SKM-1 (cell line): Measurements from ENCODE around the gene CADM1.

ENCODE experiments used
- DNase-seq: peaks from one replicate; lab custom pipeline; 2025; ENCODE audit not compliant: unreplicated experiment; lab: John Stamatoyannopoulos, UW

CADM1 gene

DNA sequence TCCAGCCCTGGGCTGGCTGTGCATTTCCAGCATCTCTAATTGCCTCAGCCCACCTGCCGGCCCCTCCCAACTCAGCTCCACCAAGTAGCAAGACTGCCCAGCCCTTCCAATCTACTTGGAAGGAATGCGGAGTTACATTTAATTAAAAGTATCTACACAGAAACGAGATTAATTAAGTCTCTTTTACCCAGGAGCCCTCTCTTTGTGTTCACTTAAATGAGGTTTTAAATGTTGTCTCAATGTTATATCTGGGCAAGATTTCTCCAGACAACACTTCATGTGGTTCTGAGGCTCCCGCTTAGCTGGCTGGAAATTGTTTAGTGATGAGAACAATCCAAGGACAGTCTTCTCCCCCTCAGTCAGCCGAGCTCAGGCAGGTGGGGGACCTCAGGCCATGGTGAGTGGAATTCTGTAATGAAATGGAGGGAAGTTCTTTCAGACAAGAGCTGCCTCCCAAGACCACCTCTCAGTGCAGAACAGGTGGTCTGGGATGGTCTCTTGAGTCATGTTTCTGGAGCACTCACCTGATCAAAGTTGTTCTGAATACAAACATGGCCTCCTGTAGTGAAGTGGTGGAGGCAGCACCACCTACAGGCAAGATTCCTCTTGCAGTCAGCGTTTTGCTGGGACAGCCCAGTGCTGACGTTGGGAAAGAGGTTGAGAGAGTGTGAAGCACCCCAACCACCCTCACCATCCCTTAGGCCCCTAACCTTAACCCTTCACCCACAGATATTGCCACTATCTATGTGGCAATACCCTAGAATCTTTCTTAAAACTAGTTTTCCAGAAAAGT is 371.6 kb downstream of the CADM1 start:
- DNase-seq = no peak

DNA sequence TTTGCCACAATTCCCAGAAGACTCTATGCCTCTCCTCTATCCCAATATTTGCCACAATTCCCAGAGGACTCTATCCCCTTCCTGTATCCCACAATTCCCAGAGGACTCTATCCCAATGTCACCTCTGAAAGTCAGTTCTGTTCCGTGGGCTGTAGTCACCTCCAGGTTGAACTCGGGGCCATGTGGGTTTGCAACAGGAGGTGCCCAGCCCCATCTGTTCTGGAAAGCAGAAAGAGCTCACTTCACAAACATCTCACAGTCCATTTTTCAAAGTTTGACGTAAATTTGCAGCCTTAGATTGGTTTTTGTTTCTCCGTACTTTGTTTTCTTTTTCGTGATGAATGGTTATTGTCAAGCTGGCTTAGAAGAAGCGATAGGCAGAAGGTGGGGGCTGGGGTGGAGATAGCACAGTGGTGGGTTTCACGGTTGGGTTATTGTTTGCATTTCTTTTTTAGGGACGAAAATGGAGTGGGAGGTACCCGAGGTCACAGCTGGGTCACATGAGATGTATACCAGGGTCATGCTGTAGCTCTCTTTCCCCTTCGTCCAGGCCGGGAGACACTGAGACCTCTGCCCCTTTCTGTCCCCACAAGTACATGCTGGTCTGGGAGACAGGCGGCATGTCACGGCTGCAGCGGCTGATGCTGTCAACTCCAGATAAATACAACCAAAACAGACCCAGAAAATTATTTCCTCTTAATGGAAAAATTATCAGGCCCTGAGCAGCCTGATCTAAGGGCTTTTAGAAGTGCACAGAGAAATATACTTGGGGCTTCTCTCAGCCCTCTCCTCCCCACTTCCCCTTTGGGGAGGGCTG is 374.5 kb downstream of the CADM1 start:
- DNase-seq = no peak

DNA sequence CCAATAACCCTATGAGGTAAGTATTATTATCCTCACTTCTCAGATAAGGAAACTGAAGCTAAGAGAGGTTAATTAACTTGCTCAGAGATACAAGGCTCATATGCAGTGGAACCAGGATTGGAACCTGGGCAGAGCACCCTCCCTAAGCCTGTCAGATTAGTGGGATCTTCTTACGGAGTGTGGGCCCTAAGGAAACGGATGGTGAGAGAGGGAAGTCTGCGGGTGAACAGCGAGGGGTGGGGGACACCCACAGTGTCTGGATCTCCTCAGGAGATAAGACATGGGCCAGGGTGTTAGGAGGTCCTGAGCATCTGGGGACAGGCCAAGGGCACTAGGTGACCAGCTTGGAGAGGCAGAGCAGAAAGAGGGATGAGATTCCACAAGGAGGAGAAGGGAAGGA is 376.0 kb downstream of the CADM1 start:
- DNase-seq = no peak

DNA sequence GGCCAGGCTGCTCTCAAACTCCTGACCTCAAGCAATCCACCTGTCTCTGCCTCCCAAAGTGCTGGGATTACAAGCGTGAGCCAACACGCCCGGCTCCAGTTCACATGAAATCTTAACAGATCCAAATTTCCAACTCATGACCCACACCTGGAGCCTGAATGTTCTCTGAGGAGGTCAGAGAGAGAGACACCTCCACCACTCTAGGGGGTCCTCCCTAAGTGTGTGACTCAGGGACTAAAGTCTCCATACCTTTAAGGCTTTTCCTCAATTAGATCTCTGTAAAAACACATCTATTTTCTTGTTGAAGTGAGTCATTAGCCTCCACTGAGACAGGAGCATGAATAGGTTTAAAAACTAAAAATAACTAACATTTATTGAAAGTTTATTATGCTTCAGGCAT is 376.4 kb downstream of the CADM1 start:
- no peak for DNase-seq

DNA sequence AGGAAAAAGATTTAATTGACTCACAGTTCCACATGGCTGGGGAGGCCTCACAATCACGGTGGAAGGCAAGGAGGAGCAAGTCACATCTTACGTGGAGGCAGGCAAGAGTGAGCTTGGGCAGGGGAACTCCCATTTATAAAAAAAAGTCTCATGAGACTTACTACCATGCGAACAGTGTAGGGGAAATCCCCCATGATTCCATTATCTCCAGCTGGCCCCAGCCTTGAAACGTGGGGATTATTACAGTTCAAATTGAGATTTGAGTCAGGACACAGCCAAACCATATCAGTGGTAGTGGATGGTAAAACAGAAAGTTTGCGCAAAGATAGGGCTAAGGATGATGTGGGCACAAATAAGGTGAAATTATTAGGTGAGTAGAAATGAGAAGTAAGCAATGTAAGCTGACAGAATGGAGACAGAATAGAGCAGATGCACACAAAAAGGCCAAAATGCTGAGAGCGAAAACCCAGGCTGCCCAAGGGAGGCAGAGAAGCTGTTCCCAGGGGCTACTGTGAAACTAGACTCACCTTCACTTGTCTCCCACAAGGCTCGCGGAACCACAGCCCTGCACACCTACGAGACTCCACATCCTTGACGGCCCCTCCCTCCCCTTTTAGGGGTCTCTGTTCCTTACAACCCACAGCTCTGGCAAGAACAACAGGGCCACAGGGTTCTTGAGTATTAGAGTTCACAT is 377.6 kb downstream of the CADM1 start:
- DNase-seq = no peak

DNA sequence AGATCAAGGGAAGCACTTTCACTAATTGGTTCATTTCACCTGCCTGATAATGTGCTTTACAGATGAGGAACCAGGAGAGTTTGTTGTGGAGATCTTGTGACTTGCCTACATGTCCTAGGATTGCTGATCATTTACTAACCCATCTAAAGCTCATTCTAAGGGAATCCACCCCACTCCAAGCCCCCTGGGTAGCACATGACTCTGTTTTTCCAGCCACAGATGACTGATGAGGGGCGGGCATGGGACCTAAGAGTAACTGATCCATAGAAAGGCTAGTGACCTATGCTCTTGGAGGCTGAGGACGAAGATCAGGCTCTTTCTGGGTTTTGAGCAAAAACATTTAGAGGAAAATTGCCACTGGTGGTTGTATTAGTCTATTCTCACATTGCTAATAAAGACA is 378.1 kb downstream of the CADM1 start:
- no peak for DNase-seq

DNA sequence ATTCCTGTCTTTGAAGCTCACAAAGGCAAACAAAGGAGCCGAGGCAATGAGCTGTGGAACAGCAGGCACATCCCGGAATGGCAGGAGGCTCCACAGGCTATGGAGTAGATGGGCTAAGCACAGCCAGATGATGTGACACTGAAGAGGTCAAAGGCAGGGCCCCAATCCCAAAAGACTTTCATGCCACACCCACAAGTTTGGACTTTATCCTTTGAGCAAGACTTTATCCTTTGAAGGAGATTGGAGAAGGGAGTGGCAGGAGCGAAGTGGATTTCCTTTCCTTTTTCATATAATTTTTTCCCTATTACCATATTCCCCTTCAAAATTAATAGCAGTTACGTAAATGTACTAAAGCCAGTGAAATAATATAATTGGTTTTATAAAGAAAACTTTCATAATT is 379.4 kb downstream of the CADM1 start:
- DNase-seq = no peak

DNA sequence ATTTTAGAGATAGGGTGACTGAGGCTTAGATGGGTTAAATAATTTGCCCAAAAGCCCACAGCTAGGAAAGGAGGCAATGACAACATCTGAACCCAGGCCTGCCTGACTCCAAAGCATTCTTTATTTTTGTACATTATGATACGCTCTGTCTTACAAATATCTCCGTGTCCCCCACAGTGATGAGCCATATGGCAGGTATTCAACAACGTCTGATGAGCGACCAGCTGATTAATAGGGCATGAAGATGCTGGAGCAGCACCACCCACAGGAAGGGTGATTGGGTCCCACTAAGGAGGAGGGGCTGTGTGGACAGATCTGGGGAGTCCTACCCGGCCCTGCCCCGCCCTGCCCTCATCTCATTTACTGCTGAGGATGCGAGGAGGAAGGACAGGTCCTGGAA is 380.6 kb downstream of the CADM1 start:
- no peak for DNase-seq

DNA sequence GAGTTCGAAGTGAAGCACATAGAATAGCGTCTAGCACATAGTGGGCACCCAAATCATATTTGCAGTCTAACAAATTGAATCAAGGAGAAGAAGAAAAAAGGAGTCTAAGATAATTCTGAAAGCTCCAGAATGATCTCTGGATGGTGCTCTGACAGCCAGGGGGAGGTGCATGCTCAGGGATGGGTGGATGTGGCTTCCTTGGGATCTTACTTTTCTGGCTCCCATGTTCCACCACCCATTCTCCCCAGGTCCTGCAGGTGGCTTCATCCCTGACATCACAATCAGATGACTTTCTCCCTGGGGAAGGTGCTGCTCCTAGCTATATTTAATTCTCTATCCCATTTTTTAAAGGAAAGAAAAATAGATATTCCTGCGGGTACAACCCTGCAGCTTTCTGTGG is 381.9 kb downstream of the CADM1 start:
- DNase-seq = no peak
